ENCODE measurements around the gene XPNPEP2. TPM values are rescaled to one million over a fixed set of nuclear protein-coding genes. Genes with fewer than 3 reads are reported as not detected.

XPNPEP2 gene
- total and polyA plus RNA-seq, 9 of the 15 experiments (the other 6 are each of a cell fraction or from before 2014, with no cell fraction given): 0.03 to 0.19 (median 0.09) TPM; not detected in 5

DNA sequence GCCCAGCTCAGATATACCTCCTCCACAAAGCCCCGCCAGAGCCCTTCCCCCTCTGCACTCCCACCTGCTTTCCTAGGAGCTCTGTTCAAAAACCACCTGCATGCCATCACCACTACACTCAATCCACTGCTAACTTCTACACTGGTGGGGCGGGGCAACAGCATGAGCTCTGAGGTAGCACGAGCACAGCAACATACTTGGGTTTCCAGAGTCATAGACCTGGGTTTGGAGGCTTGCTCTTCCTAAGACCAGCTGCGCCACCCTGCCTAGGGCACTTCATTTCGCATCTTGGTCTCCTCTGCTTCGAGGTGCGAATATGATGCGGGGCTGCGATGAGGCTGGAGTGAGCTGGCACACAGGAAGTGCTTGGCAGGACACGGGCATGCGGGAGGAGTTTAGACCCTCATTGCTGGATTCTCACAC is 44.5 kb downstream of the XPNPEP2 start (continued):
- TF ChIP-seq NKRF (IDR thresholded peaks at IDR 0.05; ENCODE audit: borderline replicate concordance) (no peak), TCF15 (CRISPR knock-in tag; IDR thresholded peaks at IDR 0.05) (no peak)

GRCh38 chrX:129784371-129784770 is 45.6 kb downstream of the XPNPEP2 start:
- CTCF ChIA-PET (ENCODE audit: low intra/inter-chr PET ratio): no interaction called here
- TF ChIP-seq, protein P1, sequence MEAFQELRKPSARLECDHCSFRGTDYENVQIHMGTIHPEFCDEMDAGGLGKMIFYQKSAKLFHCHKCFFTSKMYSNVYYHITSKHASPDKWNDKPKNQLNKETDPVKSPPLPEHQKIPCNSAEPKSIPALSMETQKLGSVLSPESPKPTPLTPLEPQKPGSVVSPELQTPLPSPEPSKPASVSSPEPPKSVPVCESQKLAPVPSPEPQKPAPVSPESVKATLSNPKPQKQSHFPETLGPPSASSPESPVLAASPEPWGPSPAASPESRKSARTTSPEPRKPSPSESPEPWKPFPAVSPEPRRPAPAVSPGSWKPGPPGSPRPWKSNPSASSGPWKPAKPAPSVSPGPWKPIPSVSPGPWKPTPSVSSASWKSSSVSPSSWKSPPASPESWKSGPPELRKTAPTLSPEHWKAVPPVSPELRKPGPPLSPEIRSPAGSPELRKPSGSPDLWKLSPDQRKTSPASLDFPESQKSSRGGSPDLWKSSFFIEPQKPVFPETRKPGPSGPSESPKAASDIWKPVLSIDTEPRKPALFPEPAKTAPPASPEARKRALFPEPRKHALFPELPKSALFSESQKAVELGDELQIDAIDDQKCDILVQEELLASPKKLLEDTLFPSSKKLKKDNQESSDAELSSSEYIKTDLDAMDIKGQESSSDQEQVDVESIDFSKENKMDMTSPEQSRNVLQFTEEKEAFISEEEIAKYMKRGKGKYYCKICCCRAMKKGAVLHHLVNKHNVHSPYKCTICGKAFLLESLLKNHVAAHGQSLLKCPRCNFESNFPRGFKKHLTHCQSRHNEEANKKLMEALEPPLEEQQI (IDR thresholded peaks at IDR 0.05): no peak
- TF ChIP-seq ZNF217 (CRISPR knock-in tag; IDR thresholded peaks at IDR 0.05) (no peak), U2AF2 (optimal IDR thresholded peaks at IDR 0.05; ENCODE audit: low read depth, low read length) (no peak), KDM5B (IDR thresholded peaks at IDR 0.05; ENCODE audit: insufficient replicate concordance, low read depth, low read length) (no peak), TCFL5 (CRISPR knock-in tag; conservative IDR thresholded peaks at IDR 0.05) (no peak), MAZ (CRISPR knock-in tag; conservative IDR thresholded peaks at IDR 0.05 in 1 of 2, IDR thresholded peaks at IDR 0.05 in 1 of 2) (no peak), TRIM25 (IDR thresholded peaks at IDR 0.05; ENCODE audit: borderline replicate concordance) (no peak), HMGN3 (IDR thresholded peaks at IDR 0.05; ENCODE audit: borderline replicate concordance, extremely low read depth, insufficient read length, low read depth, low read length) (no peak), ZNF174 (CRISPR knock-in tag; IDR thresholded peaks at IDR 0.05) (no peak), ZNF3 (CRISPR knock-in tag; IDR thresholded peaks at IDR 0.05) (no peak), NCOA1 (IDR thresholded peaks at IDR 0.05; ENCODE audit: low read depth) (no peak), PCBP1 (IDR thresholded peaks at IDR 0.05; ENCODE audit: low read depth, low read length, poor library complexity, severe bottlenecking) (no peak), NELFE (IDR thresholded peaks at IDR 0.05; ENCODE audit: insufficient read depth, insufficient read length) (no peak)

More at GRCh38 chrX:129784371-129784770, 45.6 kb downstream of the XPNPEP2 start:
- H3K79me2 ChIP-seq (ENCODE audit: control insufficient read depth, insufficient read depth, low read length): no peaks in the 10 kb centered on the region
- H2AFZ ChIP-seq (ENCODE audit: low read depth, low read length): no peak overlapping the region
- no peaks in the 10 kb centered on the region for H3K27me3 ChIP-seq (ENCODE audit: control insufficient read depth in 2 of 2, insufficient read depth in 2 of 2, low read length in 2 of 2)
- no peak overlapping the region for H3K4me2 ChIP-seq (ENCODE audit: insufficient read depth, low read length)
- H3K27ac ChIP-seq (ENCODE audit: extremely low read depth, low read depth, low read length): no peak overlapping the region
- DNase-seq (ENCODE audit: extremely low read depth in 1 of 4, low spot score in 3 of 4): no peak
- in situ Hi-C loops (cut with MboI): no loop called here
- no peak overlapping the region for H3K4me3 ChIP-seq
- ATAC-seq: no peak
- H4K20me1 ChIP-seq (replicated peaks; ENCODE audit: control insufficient read depth, insufficient read depth, low read length): no peaks in the 10 kb centered on the region
- WGBS (ENCODE audit: insufficient coverage, low coverage, missing lambda C conversion rate): 67% methylated on average over 7 of the region's 7 CpGs
- POLR2A ChIA-PET: no interaction called here
- no TSS peak for BruUV-seq (replicated peaks)
- FAIRE-seq: no peak
- no peaks in the 10 kb centered on the region for H3K9me1 ChIP-seq (ENCODE audit: control insufficient read depth, insufficient read depth, low read length)
- intact Hi-C loops (cut with micrococcal nuclease): no loop called here
- H3K9me3 ChIP-seq (replicated peaks; ENCODE audit: control insufficient read depth, insufficient read depth, low read depth, low read length): no peaks in the 10 kb centered on the region
- no peak overlapping the region for H3K9ac ChIP-seq (ENCODE audit: insufficient read depth in 1 of 2, low read depth in 2 of 2, low read length in 2 of 2)
- peaks cover 13 to 22% of the 10 kb centered on the region in 2 experiments for H3K4me1 ChIP-seq (replicated peaks in 1 of 2; ENCODE audit: control insufficient read depth in 2 of 2, insufficient read depth in 2 of 2, low read length in 2 of 2)
- no peaks in the 10 kb centered on the region for H3K36me3 ChIP-seq (ENCODE audit: control insufficient read depth, insufficient read depth, low read length)

Measured in K562 (cell line).